GM23248 (cell line): Measurements from ENCODE around the gene WRAP53. TPM values are rescaled to one million over a fixed set of nuclear protein-coding genes. Genes with fewer than 3 reads are reported as not detected.
"Not testable (repeated sequence)": the region's sequence is repeated elsewhere in the genome, so short reads cannot be mapped to it uniquely, and the experiment has no call there.

Source experiments
- DNase-seq: peaks from one replicate; pipeline ENCODE4 v3.0.0-alpha.2; 2015
- H2AFZ ChIP-seq: fragments of 200-600 bp; sonication (generic); 2 replicates; pipeline ENCODE4 v1.6.1; 2016; ENCODE audit warnings: antibody characterized with exemption
- H3F3A ChIP-seq: fragments of 200-600 bp; sonication (generic); 2 replicates; pipeline ENCODE4 v1.6.1; 2016; ENCODE audit warnings: mild to moderate bottlenecking, antibody characterized with exemption, mixed run types; ENCODE audit not compliant: insufficient read depth
- H3K27ac ChIP-seq: fragments of 200-600 bp; sonication (generic); 2 replicates; pipeline ENCODE4 v1.5.1; 2016; ENCODE audit warnings: mild to moderate bottlenecking
- H3K27me3 ChIP-seq: fragments of 200-600 bp; sonication (generic); replicated peaks from 2 replicates; pipeline ENCODE4 v1.6.1; 2016; ENCODE audit warnings: mild to moderate bottlenecking; ENCODE audit not compliant: insufficient read depth
- H3K36me3 ChIP-seq: fragments of 200-600 bp; sonication (generic); 2 replicates; pipeline ENCODE4 v1.6.1; 2016; ENCODE audit warnings: low read depth, mild to moderate bottlenecking
- H3K4me1 ChIP-seq: fragments of 200-600 bp; sonication (generic); 2 replicates; pipeline ENCODE4 v1.6.1; 2016; ENCODE audit warnings: mild to moderate bottlenecking; ENCODE audit not compliant: insufficient read depth
- H3K4me2 ChIP-seq: fragments of 200-600 bp; sonication (generic); one replicate; pipeline ENCODE4 v1.6.1; 2016; ENCODE audit warnings: mild to moderate bottlenecking; ENCODE audit not compliant: unreplicated experiment
- H3K4me3 ChIP-seq: fragments of 200-600 bp; sonication (generic); 2 replicates; pipeline ENCODE4 v1.5.1; 2016; ENCODE audit warnings: mild to moderate bottlenecking
- H3K79me2 ChIP-seq: fragments of 200-600 bp; sonication (generic); 2 replicates; pipeline ENCODE4 v1.6.1; 2016; ENCODE audit warnings: mild to moderate bottlenecking; ENCODE audit not compliant: insufficient read depth
- H3K9ac ChIP-seq: fragments of 200-600 bp; sonication (generic); 2 replicates; pipeline ENCODE4 v1.6.1; 2016; ENCODE audit warnings: mild to moderate bottlenecking
- H3K9me2 ChIP-seq: fragments of 200-600 bp; sonication (generic); 2 replicates; pipeline ENCODE4 v1.6.1; 2016; ENCODE audit warnings: mixed run types, mild to moderate bottlenecking, moderate library complexity; ENCODE audit not compliant: insufficient read depth
- H3K9me3 ChIP-seq: fragments of 200-600 bp; sonication (generic); one replicate; pipeline ENCODE4 v1.6.1; 2017; ENCODE audit warnings: low read depth
- H4K20me1 ChIP-seq: fragments of 200-600 bp; sonication (generic); 2 replicates; pipeline ENCODE4 v1.6.0; 2016; ENCODE audit not compliant: insufficient read depth
- EZH2 ChIP-seq: fragments of 200-600 bp; sonication (generic); IDR thresholded peaks from 2 replicates; pipeline ENCODE4 v1.6.1; 2018; ENCODE audit warnings: antibody characterized with exemption, mild to moderate bottlenecking; ENCODE audit not compliant: insufficient read depth, poor library complexity, severe bottlenecking
- EZH2phosphoT487 ChIP-seq: fragments of 200-600 bp; sonication (generic); IDR thresholded peaks from 2 replicates; pipeline ENCODE4 v1.6.1; 2018; ENCODE audit warnings: antibody characterized with exemption, moderate library complexity, mild to moderate bottlenecking, low read depth; ENCODE audit not compliant: insufficient read depth
- WGBS, 2 experiments: methylation state at CpG; one replicate each; pipeline ENCODE4 v1.1.6; 2015 to 2017; ENCODE audit warnings: low lambda C conversion rate in 2 of 2, low coverage in 1 of 2; ENCODE audit errors: missing lambda C conversion rate in 2 of 2; 5-methylcytosine and 5-hydroxymethylcytosine counted together
- in situ Hi-C: fragments of 300-500 bp; cut with MboI; formaldehyde crosslinking; loops from 2 replicates; pipeline ENCODE4 v1.15.0; 2020
- polyA plus RNA-seq: library from polyadenylated mRNA; unstranded; fragments of >200 nt; fragmentation: Nextera tagmentation; extraction: Ambion mirVana; gene quantifications from 2 replicates; pipeline ENCODE4 v1.2.1, GENCODE V29; 2016
- total RNA-seq: library from RNA; depleted of rRNA; stranded (reverse); fragments of >200 nt; shearing (Covaris generic); gene quantifications from 2 replicates; pipeline ENCODE4 v1.2.3, GENCODE V29; 2014; rRNA removed

WRAP53 gene
- 1.6 and 5.9 TPM in 2 replicates for total RNA-seq
- polyA plus RNA-seq: 11.8 and 13.1 TPM in 2 replicates

DNA sequence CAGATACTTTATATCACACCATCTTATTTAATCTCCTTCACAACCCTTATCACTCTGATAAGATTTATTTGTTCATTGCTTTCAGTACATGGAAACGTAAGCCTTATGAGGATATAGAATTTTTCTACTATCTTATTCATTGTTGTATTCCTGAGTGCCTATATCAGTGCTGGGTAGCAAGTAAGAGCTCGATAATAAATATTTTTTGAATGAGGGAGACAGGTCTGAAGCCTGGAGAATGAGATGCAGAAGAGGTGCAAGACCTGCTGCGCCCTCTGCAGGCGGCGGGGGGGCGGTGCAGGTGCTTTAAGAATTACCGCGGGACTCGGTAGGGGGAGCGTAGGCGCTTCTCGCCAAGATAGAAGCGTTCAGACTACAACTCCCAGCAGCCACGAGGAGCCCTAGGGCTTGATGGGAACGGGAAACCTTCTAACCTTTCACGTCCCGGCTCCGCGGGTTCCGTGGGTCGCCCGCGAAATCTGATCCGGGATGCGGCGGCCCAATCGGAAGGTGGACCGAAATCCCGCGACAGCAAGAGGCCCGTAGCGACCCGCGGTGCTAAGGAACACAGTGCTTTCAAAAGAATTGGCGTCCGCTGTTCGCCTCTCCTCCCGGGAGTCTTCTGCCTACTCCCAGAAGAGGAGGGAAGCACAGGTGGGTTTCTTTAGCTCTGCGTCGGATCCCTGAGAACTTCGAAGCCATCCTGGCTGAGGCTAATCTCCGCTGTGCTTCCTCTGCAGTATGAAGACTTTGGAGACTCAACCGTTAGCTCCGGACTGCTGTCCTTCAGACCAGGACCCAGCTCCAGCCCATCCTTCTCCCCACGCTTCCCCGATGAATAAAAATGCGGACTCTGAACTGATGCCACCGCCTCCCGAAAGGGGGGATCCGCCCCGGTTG lies at the start of gene WRAP53:
WRAP53 (plus strand) TSS at position 570 of the 900 bp plus-strand sequence; CDS start at position 742, 172 bp downstream.
- Histone ChIP-seq H3K9me3 (no peaks in the 10 kb centered on the region), H4K20me1 (no peaks in the 10 kb centered on the region), H3K4me2 (peak within 1 kb of the TSS; percentile 96), H3K27ac (peak within 1 kb of the TSS; percentile 100), H3F3A (peaks cover 30% of the 10 kb centered on the region), H3K4me3 (peak within 1 kb of the TSS; percentile 100), H3K27me3 (no peaks in the 10 kb centered on the region), H3K79me2 (peaks cover 55% of the 10 kb centered on the region), H3K9ac (peak within 1 kb of the TSS; percentile 100), H3K36me3 (no peaks in the 10 kb centered on the region), H3K9me2 (no peaks in the 10 kb centered on the region), H2AFZ (peak within 1 kb of the TSS; percentile 85), H3K4me1 (peaks cover 23% of the 10 kb centered on the region)
- WGBS, 2 experiments: 1% methylated on average over 50 to 51 of the region's 51 CpGs
- peak; percentile 100 for DNase-seq
- TF ChIP-seq EZH2 (no peak), EZH2phosphoT487 (no peak)
- in situ Hi-C loops: no loop called here

DNA sequence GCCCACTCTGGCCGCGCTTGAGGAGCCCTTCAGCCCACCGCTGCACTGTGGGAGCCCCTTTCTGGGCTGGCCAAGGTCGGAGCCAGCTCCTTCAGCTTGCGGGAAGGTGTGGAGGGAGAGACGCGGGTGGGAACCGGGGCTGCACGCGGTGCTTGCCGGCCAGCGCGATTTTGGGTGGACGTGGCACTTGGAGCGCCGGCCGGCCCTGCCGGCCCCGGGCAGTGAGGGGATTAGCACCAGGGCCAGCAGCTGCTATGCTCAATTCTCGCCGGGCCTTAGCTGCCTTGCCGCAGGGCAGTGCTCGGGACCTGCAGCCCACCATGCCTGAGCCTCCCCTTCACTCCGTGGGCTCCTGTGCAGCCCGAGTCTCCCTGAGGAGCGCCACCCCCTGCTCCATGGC lies 47.5 kb upstream of the WRAP53 start:
- Histone ChIP-seq H4K20me1 (no peaks in the 10 kb centered on the region), H3K27me3 (no peaks in the 10 kb centered on the region), H3K9me3 (no peaks in the 10 kb centered on the region), H3K79me2 (no peaks in the 10 kb centered on the region), H3K27ac (no peak overlapping the region), H3K9me2 (no peaks in the 10 kb centered on the region), H3K9ac (no peak overlapping the region), H2AFZ (no peak overlapping the region), H3K4me3 (no peak overlapping the region), H3F3A (no peaks in the 10 kb centered on the region), H3K4me1 (no peaks in the 10 kb centered on the region), H3K4me2 (no peak overlapping the region), H3K36me3 (no peaks in the 10 kb centered on the region)
- in situ Hi-C loops: no loop called here
- no peak for DNase-seq
- TF ChIP-seq EZH2phosphoT487: no peak
- TF ChIP-seq EZH2: no peak
- 80 to 81% methylated on average over 15 to 23 of the region's 26 CpGs for WGBS, 2 experiments

DNA sequence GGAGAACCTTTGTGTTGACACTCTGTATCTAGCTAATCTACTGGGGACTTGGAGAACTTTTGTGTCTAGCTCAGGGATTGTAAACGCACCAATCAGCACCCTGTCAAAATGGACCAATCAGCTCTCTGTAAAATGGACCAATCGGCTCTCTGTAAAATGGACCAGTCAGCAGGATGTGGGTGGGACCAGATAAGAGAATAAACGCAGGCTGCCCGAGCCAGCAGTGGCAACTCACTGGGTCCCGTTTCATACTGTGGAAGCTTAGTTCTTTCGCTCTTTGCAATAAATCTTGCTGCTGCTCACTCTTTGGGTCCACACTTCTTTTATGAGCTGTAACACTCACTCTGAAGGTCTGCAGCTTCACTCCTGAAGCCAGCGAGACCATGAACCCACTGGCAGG lies 46.6 kb upstream of the WRAP53 start:
- DNase-seq, H3K79me2 ChIP-seq, H3K4me1 ChIP-seq, H3K4me3 ChIP-seq, in situ Hi-C loops, H4K20me1 ChIP-seq, H3F3A ChIP-seq, H3K9ac ChIP-seq, H3K4me2 ChIP-seq, H3K27ac ChIP-seq, H3K9me2 ChIP-seq, H2AFZ ChIP-seq, H3K27me3 ChIP-seq, H3K36me3 ChIP-seq, H3K9me3 ChIP-seq: not testable (repeated sequence)
- WGBS, 2 experiments: 47 to 51% methylated on average over 7 of the region's 7 CpGs

DNA sequence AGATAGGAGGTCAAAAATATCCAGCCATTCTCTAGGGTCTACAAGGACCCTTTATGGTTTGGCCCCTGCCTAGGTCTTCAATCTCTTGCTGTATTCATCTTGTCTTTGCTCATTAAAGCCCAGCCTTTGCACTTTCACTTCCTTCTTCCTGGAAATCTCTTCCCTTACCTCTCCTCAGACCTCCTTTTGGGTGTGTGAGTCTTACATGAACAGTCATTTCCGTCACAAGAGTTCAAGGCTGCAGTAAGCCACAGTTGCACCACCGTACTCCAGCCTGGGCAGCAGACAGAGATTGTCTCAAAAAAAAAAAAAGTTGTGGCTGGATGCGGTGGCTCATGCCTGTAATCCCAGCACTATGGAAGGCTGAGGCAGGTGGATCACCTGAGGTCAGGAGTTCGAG lies 43.5 kb upstream of the WRAP53 start:
- TF ChIP-seq EZH2: no peak
- no peak for TF ChIP-seq EZH2phosphoT487
- 83 to 87% methylated on average over 4 of the region's 4 CpGs for WGBS, 2 experiments
- H3K27ac ChIP-seq: no peak overlapping the region
- H3K27me3 ChIP-seq: peaks cover under 1% of the 10 kb centered on the region; the same call in 1 of the 2 replicates
- no peak for DNase-seq
- no peak overlapping the region for H3K4me3 ChIP-seq
- no peaks in the 10 kb centered on the region for H4K20me1 ChIP-seq
- no peaks in the 10 kb centered on the region for H3K9me3 ChIP-seq
- H3K4me1 ChIP-seq: no peaks in the 10 kb centered on the region
- H3F3A ChIP-seq: no peaks in the 10 kb centered on the region
- H3K36me3 ChIP-seq: no peaks in the 10 kb centered on the region
- H3K4me2 ChIP-seq: no peak overlapping the region
- in situ Hi-C loops: no loop called here
- no peaks in the 10 kb centered on the region for H3K9me2 ChIP-seq
- H3K9ac ChIP-seq: no peak overlapping the region
- no peak overlapping the region for H2AFZ ChIP-seq
- no peaks in the 10 kb centered on the region for H3K79me2 ChIP-seq
